Activated CD4-positive, alpha-beta T cell treated with anti-CD3 and anti-CD28 coated beads, Interleukin-2, amount 50 U/mL, for 24 hours (primary cell): ENCODE measurements around the gene FNDC1.

Experiments used
- DNase-seq, 2 donors: peaks; one replicate each; pipeline ENCODE4 v3.0.0-alpha.2; 2020; ENCODE audit warnings: low read depth in 1 of 2, low spot score in 1 of 2

FNDC1 gene

DNA sequence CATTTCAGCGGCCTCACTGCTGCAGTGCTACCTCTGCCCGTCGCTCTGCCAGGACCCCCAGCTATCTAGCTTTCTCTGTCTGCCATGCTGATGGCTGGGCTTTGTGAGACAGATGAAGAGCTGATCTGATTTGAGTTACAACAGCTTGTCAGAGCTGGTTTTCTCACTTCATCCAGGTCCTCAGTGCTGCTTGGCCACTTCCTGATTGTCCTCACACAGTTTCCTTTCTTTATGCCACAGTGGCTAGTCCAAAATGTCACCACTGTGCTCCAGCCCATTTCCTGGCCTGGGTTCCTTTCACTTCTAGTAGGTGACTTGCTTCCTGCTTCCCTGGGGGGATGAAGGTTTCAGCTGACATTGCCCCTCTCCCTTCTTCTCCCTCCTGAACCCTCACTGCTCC, 35.4 kb downstream of the FNDC1 start:
- no peak for DNase-seq

- no peak for DNase-seq
Observed at GRCh38 chr6:159212028-159212427, 42.8 kb downstream of the FNDC1 start.

DNA sequence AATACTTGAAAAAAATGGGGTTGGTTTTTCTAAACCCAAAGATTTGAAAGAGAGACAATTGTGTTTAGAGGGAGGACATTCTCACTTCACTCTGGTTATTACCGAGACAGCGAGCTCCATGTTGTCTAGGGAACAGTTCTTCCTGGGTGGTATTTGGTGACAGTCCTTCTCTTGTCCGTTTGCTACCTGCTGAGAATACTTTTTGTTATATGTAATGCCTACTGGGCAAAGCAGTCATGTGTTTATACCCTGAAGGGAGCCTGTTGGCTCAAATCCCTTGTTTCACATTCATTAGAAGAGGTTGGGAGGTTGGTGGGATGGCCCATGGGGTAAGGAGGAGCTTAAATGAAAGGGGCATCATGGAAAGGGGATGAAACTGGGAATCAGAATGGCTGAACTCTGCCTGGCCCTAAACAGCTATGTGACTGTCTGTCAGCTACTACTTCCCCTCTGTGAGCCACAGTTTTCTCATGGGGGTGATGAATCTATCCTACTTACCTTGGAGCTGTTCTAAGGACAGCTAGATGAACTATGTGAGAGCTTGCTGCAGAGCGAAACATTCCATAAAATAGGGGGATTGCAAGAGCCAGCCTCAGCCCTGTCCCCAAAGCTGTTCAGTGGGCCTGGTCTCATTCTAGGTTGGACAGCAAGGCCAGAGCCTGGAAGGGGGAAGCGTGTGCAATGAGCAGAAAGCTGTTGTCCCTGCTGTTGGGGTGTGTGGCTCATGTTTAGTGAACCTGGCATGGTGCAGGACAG, 43.5 kb downstream of the FNDC1 start:
- no peak for DNase-seq

GRCh38 chr6:159213405-159213804, 44.2 kb downstream of the FNDC1 start:
- DNase-seq: no peak

DNA sequence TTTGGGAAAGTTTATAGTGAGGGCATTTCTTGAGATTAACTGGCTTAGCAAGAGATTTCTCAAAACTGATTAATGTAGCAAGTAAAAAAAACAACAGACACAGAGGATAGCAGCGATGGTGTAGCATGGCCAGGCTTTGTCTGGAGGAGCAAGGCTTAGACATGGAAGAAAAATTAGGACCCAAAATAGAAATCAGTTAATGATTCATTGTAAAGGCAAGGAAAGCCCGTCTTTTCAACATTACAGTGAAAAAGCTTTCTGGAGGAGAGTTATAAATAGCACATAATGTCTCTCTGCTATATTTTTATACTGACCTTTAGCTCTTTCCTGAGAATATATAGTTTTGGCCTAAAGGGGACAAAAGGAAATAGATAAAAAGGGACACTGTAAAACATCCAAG, 45.1 kb downstream of the FNDC1 start:
- no peak for DNase-seq

DNA sequence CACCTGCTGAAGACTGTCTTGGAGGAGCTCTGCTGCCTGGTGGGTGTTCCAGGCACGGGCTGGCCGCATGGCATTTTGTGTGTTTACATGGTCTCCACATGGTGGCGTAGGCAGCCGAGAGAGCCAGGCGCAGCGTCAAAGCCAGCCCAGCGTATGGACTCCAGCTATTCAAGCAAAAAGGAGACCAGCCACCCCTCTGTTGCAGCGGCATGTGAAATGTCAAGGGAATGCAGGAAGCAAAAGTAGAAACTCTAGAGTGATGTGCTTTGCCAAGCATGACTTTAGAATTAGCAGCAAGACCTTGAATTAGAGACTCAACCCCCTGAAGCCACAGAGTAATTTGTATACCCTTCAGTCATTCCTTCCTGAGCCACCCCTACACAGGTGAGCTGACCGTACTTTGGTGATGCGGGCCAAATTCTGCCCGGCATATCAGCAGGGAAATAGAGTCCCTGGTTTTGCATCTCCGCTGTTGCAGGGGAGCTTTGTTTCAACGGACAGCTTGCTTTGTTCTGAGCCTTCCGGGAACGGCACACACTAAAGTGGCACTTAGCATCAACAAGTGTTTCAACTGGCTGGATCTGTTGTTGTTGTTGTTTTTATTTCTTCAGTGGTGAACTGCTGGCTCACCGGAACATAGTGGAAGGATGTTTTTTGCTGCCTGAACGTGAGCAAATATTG, 48.5 kb downstream of the FNDC1 start:
- DNase-seq: no peak

DNA sequence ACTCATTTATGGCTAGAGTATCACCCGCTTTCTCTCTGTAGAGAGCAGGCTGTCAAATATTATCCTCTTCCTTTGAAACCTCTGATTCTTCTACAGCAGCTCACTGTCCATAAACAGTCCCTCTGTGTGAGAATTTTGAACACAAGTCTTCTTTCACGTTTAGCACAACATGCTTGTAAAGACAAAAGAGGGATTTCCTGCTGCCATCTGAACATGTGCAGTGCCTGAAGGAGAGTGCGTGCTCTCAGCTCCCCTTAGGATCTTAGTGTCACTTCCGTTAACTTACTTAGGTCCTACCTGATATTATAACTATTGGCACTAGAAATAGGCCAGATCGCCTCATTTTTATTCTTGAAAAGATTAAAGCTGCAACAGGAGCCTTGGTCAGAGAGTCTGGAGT, 50.9 kb downstream of the FNDC1 start:
- no peak for DNase-seq

DNA sequence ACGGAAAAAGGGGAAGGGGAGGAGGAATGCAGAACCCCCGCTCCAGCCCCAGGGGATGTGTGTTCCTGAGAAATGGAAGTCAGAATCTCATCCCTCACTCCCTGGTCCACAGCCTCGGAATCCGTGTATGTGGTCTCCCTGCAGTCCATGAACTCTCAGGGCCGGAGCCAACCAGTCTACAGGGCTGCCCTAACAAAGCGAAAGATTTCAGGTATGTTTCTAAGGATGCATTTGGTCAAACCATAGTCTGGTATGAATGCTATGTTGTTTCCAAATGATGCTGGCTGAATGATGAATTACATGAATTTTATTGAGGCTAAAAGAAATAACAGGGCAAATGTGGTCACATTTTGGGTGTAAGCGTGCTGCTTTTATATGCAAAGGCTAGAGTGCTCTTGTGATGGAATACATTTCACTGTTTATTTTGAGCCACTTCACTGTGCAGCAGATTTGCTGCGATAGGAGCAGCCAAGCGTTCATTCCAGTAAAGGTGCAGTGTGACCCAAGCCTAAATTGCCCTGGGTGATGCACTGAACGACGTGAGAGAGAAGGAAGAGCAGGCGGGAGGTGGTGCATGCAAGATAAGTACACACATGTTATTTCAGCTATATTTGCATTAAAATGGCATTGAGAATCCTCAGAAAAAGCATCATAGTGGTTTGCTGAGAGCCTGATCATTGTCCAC, 52.4 kb downstream of the FNDC1 start:
- no peak for DNase-seq

GRCh38 chr6:159224452-159224851, 55.3 kb downstream of the FNDC1 start:
- no peak for DNase-seq

DNA sequence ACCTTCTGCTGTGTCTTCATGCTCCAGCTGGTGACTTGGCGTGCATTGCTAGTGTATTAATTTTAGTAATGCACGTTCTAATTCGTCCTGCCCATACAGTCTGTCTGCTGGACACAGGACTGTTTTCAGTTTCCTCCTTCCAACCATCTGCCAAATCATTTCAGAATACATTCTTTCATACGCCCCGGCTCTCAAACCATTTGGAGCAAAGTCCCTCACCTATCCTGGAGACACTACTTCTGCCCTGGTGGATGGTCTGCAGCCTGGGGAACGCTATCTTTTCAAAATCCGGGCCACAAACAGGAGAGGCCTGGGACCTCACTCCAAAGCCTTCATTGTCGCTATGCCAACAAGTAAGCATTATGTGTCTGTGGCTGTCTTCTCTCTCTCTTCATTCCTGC, 60.5 kb downstream of the FNDC1 start:
- DNase-seq: no peak

GRCh38 chr6:159232106-159232645, 63.0 kb downstream of the FNDC1 start:
- DNase-seq: no peak

DNA sequence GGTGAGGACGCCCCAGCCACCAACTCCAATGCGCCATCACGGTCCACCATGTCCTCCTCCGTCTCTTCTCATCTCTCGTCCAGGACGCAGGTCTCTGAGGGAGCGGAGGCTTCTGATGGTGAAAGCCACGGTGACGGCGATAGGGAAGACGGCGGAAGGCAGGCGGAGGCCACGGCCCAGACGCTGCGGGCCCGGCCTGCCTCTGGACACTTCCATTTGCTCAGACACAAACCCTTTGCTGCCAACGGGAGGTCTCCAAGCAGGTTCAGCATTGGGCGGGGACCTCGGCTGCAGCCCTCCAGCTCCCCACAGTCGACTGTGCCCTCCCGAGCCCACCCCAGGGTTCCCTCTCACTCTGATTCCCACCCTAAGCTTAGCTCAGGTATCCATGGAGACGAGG, 63.6 kb downstream of the FNDC1 start:
- DNase-seq: no peak

DNA sequence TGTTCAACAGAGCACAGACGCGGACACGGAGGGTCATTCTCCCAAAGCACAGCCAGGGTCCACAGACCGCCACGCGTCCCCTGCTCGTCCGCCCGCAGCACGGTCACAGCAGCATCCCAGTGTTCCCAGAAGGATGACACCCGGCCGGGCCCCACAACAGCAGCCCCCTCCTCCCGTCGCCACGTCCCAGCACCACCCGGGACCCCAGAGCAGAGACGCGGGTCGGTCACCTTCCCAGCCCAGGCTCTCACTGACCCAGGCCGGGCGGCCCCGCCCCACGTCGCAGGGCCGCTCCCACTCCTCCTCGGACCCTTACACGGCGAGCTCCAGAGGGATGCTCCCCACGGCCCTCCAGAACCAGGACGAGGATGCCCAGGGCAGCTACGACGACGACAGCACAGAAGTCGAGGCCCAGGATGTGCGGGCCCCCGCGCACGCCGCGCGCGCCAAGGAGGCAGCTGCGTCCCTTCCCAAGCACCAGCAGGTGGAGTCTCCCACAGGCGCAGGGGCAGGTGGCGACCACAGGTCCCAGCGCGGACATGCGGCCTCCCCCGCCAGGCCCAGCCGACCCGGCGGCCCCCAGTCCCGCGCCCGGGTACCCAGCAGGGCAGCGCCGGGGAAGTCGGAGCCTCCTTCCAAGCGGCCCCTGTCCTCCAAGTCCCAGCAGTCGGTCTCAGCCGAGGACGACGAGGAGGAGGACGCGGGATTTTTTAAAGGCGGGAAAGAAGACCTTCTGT, 64.3 kb downstream of the FNDC1 start:
- no peak for DNase-seq

- DNase-seq: no peak
Observed at GRCh38 chr6:159234102-159234553, 64.9 kb downstream of the FNDC1 start.

DNA sequence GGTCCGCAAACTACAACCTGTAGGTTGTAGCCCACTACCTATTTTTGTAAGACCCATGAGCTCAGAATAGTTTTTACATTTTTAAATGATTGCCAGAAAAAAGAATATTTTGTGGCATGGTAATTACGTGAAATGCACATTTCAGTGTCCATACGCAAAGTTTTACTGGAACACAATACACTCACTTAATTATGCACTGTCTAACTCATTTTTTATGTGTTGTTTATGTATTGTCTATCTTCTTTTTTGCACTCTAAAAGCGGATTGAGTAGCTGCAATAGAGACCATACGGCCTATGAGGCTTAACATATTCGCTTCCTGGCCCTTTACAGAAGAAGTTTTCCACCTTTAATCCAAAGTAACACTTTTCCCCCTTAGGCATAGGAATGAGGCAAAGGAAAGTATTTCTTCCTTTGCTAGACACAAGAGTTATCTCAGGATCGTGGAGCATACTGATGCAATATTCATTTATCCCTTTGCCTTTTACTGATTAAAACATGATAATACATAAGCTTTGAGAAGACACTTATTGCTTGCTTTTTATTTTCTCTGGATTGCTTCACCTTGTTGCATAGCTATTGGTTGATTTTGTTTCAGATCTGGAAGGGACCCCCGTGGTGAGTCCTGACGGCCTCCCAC, 69.8 kb downstream of the FNDC1 start:
- no peak for DNase-seq

DNA sequence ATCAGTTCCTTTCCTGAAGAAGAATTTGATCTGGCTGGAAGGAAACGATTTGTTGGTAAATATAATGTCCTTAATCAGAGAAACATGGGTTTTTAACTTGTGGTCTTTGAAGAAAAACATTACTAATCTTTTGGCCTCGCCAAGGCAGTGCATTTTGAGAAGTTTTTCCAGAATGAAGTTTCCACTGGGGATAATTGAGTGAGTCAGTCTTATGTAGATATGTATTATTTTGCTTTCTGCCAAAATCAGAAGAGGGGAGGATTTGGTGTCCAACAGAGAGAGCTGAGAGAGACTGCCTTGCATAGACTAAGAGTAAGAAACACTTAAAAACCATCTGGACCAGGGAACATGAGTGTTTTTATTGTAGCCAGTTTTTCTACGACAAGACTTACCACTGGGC, 79.9 kb downstream of the FNDC1 start:
- no peak for DNase-seq

- DNase-seq: no peak
Observed at GRCh38 chr6:159249752-159250151, 80.6 kb downstream of the FNDC1 start.

DNA sequence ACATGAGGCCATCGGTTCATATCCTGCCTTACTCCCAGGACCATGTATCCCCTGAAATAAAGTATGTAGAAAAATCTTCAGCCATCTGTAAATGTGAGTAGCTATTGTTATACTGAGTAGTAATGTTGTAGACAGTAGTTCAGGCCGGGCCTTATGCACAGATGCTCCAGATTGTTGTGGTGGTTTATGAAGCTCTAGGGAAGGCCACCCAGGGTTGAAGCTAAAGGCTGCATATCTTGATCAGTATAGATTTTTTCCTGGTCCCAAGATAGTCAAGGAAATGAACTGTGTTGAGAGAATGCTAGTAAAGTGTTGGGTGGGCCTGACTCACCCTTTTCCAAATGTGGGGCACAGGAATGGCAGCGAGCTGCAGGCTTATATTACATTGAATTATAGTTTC, 81.4 kb downstream of the FNDC1 start:
- DNase-seq: no peak

- no peak for DNase-seq
Observed at GRCh38 chr6:159252955-159253508, 83.8 kb downstream of the FNDC1 start.

DNA sequence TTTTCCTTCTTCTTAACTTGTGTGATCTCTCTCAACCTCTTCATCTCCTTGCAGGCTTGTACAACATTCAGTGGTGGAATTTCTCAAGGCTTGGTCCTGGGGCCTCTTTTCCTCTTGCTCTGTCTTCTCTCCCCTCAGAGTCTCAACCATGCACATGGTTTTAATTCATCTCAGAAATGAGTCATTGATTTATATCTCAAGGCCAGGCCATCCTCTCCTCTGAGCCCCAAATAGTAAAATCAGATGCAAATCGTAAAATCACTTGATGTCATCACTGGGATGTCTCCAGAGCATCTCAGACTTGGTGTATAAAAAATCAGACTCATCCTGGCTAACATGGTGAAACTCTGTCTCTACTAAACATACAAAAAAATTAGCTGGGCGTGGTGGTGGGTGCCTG, 85.0 kb downstream of the FNDC1 start:
- DNase-seq: no peak
